HG03469 (cell line): ENCODE measurements around the gene ALPL.

Experiments used
- ATAC-seq: cut with Tn5 transposase; IDR thresholded peaks from one replicate; pipeline ENCODE4 v1.9.1; 2021; ENCODE audit warnings: mild to moderate bottlenecking, moderate library complexity, moderate number of reproducible peaks; ENCODE audit not compliant: unreplicated experiment

ALPL gene

GRCh38 chr1:21596174-21596573 is 87.0 kb downstream of the ALPL start:
- ATAC-seq, result no peak

- no peak for ATAC-seq
These were observed 87.4 kb downstream of the ALPL start for GRCh38 chr1:21596628-21597027.

- no peak for ATAC-seq
These were observed 88.5 kb downstream of the ALPL start for GRCh38 chr1:21597753-21598152.

- no peak for ATAC-seq
These were observed 89.2 kb downstream of the ALPL start for GRCh38 chr1:21598417-21598816.

- no peak for ATAC-seq
These were observed 89.7 kb downstream of the ALPL start for GRCh38 chr1:21598904-21599303.

- ATAC-seq, result no peak
These were observed 90.2 kb downstream of the ALPL start for GRCh38 chr1:21599402-21599801.

GRCh38 chr1:21601278-21602048 is 92.2 kb downstream of the ALPL start:
- no peak for ATAC-seq

- ATAC-seq, result no peak
These were observed 94.2 kb downstream of the ALPL start for GRCh38 chr1:21603177-21604138.

GRCh38 chr1:21604208-21604957 is 95.2 kb downstream of the ALPL start:
- no peak for ATAC-seq

- ATAC-seq, result no peak
These were observed 95.9 kb downstream of the ALPL start for GRCh38 chr1:21605012-21605715.

GRCh38 chr1:21605964-21606705 is 96.9 kb downstream of the ALPL start:
- no peak for ATAC-seq

- no peak for ATAC-seq
These were observed 98.6 kb downstream of the ALPL start for GRCh38 chr1:21607549-21608529.

GRCh38 chr1:21608798-21609197 is 99.6 kb downstream of the ALPL start:
- ATAC-seq, result no peak

- ATAC-seq, result no peak
These were observed 100.8 kb downstream of the ALPL start for GRCh38 chr1:21610027-21610426.

- ATAC-seq, result no peak
These were observed 102.0 kb downstream of the ALPL start for GRCh38 chr1:21610989-21611785.

GRCh38 chr1:21612057-21612456 is 102.8 kb downstream of the ALPL start:
- no peak for ATAC-seq

- ATAC-seq, result no peak
These were observed 104.0 kb downstream of the ALPL start for GRCh38 chr1:21613072-21613867.
